IMR-90 (cell line): ENCODE measurements around the gene ZNF385B. TPM values are rescaled to one million over a fixed set of nuclear protein-coding genes. Genes with fewer than 3 reads are reported as not detected.

Experiments used
- ATAC-seq: fragments of 200-7000 bp; cut with Tn5 transposase; 2 replicates; pipeline ENCODE4 v1.9.1; 2020; ENCODE audit warnings: low read depth, mild to moderate bottlenecking, moderate library complexity
- BruUV-seq: library from RNA; stranded (reverse); fragments of 400-500 nt; replicated peaks from 2 replicates; lab custom pipeline; 2021; lab: Mats Ljungman, UMichigan
- CTCF ChIA-PET: fragments of 300-600 bp; formaldehyde crosslinking; extraction: SDS; loops from one replicate; lab custom pipeline; 2021; ENCODE audit warnings: antibody characterized with exemption; lab: Yijun Ruan, JAX
- POLR2A ChIA-PET: fragments of 300-600 bp; sonication (Branson Sonifier 250); formaldehyde crosslinking; loops from one replicate; lab custom pipeline; 2022; ENCODE audit warnings: antibody characterized with exemption; ENCODE audit not compliant: unreplicated experiment; lab: Charles Lee
- DNase-seq: peaks from one replicate; pipeline ENCODE4 v3.0.0; 2013
- H2AFZ ChIP-seq: replicated peaks from 2 replicates; pipeline ENCODE3; 2013; ENCODE audit warnings: low read length, mild to moderate bottlenecking; ENCODE audit not compliant: poor library complexity
- H2AK5ac ChIP-seq: 2 replicates; pipeline ENCODE4 v1.6.1; 2013; ENCODE audit warnings: low read depth, low read length, inconsistent platforms
- H2AK9ac ChIP-seq: replicated peaks from 2 replicates; pipeline ENCODE3; 2013; ENCODE audit warnings: mild to moderate bottlenecking, low read depth, low read length, moderate library complexity; ENCODE audit not compliant: poor library complexity
- H2BK120ac ChIP-seq: 2 replicates; pipeline ENCODE4 v1.6.1; 2013; ENCODE audit warnings: low read depth, low read length, inconsistent platforms
- H2BK15ac ChIP-seq: 3 replicates; pipeline ENCODE4 v1.6.1; 2013; ENCODE audit warnings: low read depth, low read length, inconsistent platforms
- H2BK20ac ChIP-seq: 2 replicates; pipeline ENCODE4 v1.6.1; 2013; ENCODE audit warnings: low read depth, mild to moderate bottlenecking, inconsistent platforms, low read length, moderate library complexity
- H2BK5ac ChIP-seq: 2 replicates; pipeline ENCODE4 v1.6.1; 2013; ENCODE audit warnings: mild to moderate bottlenecking, low read depth, low read length, inconsistent platforms; ENCODE audit not compliant: poor library complexity, severe bottlenecking
- H3K14ac ChIP-seq: replicated peaks from 2 replicates; pipeline ENCODE4 v1.6.1; 2013; ENCODE audit warnings: low read depth, low read length, inconsistent platforms
- H3K18ac ChIP-seq: 2 replicates; pipeline ENCODE4 v1.6.1; 2013; ENCODE audit warnings: low read depth, low read length, control low read depth
- H3K23ac ChIP-seq: 2 replicates; pipeline ENCODE4 v1.6.1; 2013; ENCODE audit warnings: low read depth, low read length, inconsistent platforms
- H3K27ac ChIP-seq: 2 replicates; pipeline ENCODE4 v1.5.1; 2013; ENCODE audit warnings: mild to moderate bottlenecking, control low read depth, low read length; ENCODE audit not compliant: insufficient read depth
- H3K27me3 ChIP-seq: 2 replicates; pipeline ENCODE4 v1.6.1; 2013; ENCODE audit warnings: low read length; ENCODE audit not compliant: control insufficient read depth, insufficient read depth
- H3K36me3 ChIP-seq: 2 replicates; pipeline ENCODE4 v1.6.1; 2013; ENCODE audit warnings: low read length, mixed read lengths; ENCODE audit not compliant: control insufficient read depth, insufficient read depth
- H3K4ac ChIP-seq: 2 replicates; pipeline ENCODE4 v1.6.1; 2013; ENCODE audit warnings: low read depth, low read length, inconsistent platforms
- H3K4me1 ChIP-seq: 2 replicates; pipeline ENCODE4 v1.6.1; 2013; ENCODE audit warnings: low read length, mixed read lengths; ENCODE audit not compliant: control insufficient read depth, insufficient read depth
- H3K4me2 ChIP-seq: 2 replicates; pipeline ENCODE4 v1.6.1; 2013; ENCODE audit warnings: low read depth, mild to moderate bottlenecking, control low read depth, low read length, moderate library complexity
- H3K4me3 ChIP-seq: 2 replicates; pipeline ENCODE4 v1.5.1; 2013; ENCODE audit warnings: low read depth, mild to moderate bottlenecking, control low read depth, low read length, moderate library complexity; ENCODE audit not compliant: insufficient read depth
- H3K56ac ChIP-seq: 2 replicates; pipeline ENCODE4 v1.6.1; 2013; ENCODE audit warnings: low read length, inconsistent platforms; ENCODE audit not compliant: insufficient read depth; ENCODE audit errors: extremely low read depth
- H3K79me1 ChIP-seq, 2 experiments: 2 replicates each; pipeline ENCODE4 v1.6.1; 2013; ENCODE audit warnings: low read length in 2 of 2, inconsistent platforms in 1 of 2, low read depth in 1 of 2
- H3K9ac ChIP-seq: 2 replicates; pipeline ENCODE4 v1.6.1; 2013; ENCODE audit warnings: low read depth, low read length, control low read depth
- H3K9me1 ChIP-seq: 2 replicates; pipeline ENCODE4 v1.6.1; 2013; ENCODE audit warnings: low read length, inconsistent platforms; ENCODE audit not compliant: insufficient read depth
- H3K9me3 ChIP-seq: 2 replicates; pipeline ENCODE4 v1.6.1; 2013; ENCODE audit warnings: low read length; ENCODE audit not compliant: control insufficient read depth, insufficient read depth
- H4K20me1 ChIP-seq: 2 replicates; pipeline ENCODE4 v1.6.1; 2013; ENCODE audit warnings: low read length, inconsistent platforms; ENCODE audit not compliant: insufficient read depth
- H4K5ac ChIP-seq: 2 replicates; pipeline ENCODE4 v1.6.1; 2013; ENCODE audit warnings: mild to moderate bottlenecking, low read depth, low read length, control low read depth
- H4K8ac ChIP-seq, 2 experiments: 2 replicates each; pipeline ENCODE4 v1.6.1; 2013; ENCODE audit warnings: low read depth in 2 of 2, low read length in 2 of 2, control low read depth in 1 of 2, inconsistent platforms in 1 of 2
- H4K91ac ChIP-seq: 2 replicates; pipeline ENCODE4 v1.6.1; 2013; ENCODE audit warnings: low read depth, low read length, inconsistent platforms; ENCODE audit not compliant: insufficient read depth
- CEBPB ChIP-seq: IDR thresholded peaks from 2 replicates; pipeline ENCODE4 v1.6.1; 2012; ENCODE audit warnings: low read depth, low read length, improper control_type of control experiment
- CHD1 ChIP-seq: IDR thresholded peaks from 2 replicates; pipeline ENCODE4 v1.6.1; 2012; ENCODE audit warnings: low read depth, low read length, improper control_type of control experiment
- CTCF ChIP-seq: conservative IDR thresholded peaks from 2 replicates; pipeline ENCODE4 v1.5.1; 2012; ENCODE audit warnings: mild to moderate bottlenecking, low read depth, low read length, improper control_type of control experiment
- ELK1 ChIP-seq: fragments of 150-350 bp; IDR thresholded peaks from 2 replicates; pipeline ENCODE4 v1.6.1; 2016; ENCODE audit warnings: low read depth, mild to moderate bottlenecking, low read length, moderate library complexity, borderline replicate concordance
- FOS ChIP-seq: fragments of 150-350 bp; IDR thresholded peaks from 2 replicates; pipeline ENCODE4 v1.6.1; 2016; ENCODE audit warnings: low read depth, low read length
- MAZ ChIP-seq: IDR thresholded peaks from 2 replicates; pipeline ENCODE4 v1.6.1; 2012; ENCODE audit warnings: low read depth, mild to moderate bottlenecking, low read length, improper control_type of control experiment, moderate library complexity, borderline replicate concordance
- WGBS, 2 experiments: methylation state at CpG; one replicate each; pipeline versions ENCODE4 v1.1.5 to v1.1.7; 2013; ENCODE audit warnings: missing lambda C conversion rate in 2 of 2; ENCODE audit not compliant: insufficient read length in 1 of 2; ENCODE audit errors: extremely low coverage in 2 of 2; 5-methylcytosine and 5-hydroxymethylcytosine counted together
- dilution Hi-C: fragments of 300-500 bp; cut with HindIII; formaldehyde crosslinking; loops from one replicate; pipeline ENCODE4 v1.14.3; 2018; ENCODE audit warnings: low sequenced_read_pairs; ENCODE audit not compliant: unreplicated experiment
- in situ Hi-C: fragments of 300-500 bp; cut with MboI; formaldehyde crosslinking; loops from 3 replicates; pipeline ENCODE4 v1.14.3; 2019; ENCODE audit warnings: low sequenced_read_pairs, inconsistent platforms, mixed read lengths
- intact Hi-C: fragments of 100-400 bp; cut with micrococcal nuclease; formaldehyde crosslinking; loops from 2 replicates; pipeline ENCODE4 v1.10.0; 2022
- polyA plus RNA-seq, 3 experiments: library from polyadenylated mRNA; depleted of rRNA; stranded (reverse); fragments of >200 nt; gene quantifications; 2 replicates each; pipeline ENCODE4 v1.2.3, GENCODE V29; 2012; ENCODE audit warnings: low replicate concordance in 1 of 3
- total RNA-seq: library from RNA; depleted of rRNA; stranded (reverse); fragments of >200 nt; gene quantifications from 2 replicates; pipeline ENCODE4 v1.2.3, GENCODE V29; 2012

Gene ZNF385B
- total and polyA plus RNA-seq, 2 of the 4 experiments (the other 2 are of a cell fraction) = not detected

GRCh38 chr2:179470089-179470488 lies 391.3 kb downstream of the ZNF385B start:
- Histone ChIP-seq H3K36me3 (no peaks in the 10 kb centered on the region), H3K14ac (no peak overlapping the region), H4K20me1 (no peaks in the 10 kb centered on the region), H3K4ac (no peak overlapping the region), H3K4me3 (no peak overlapping the region), H4K91ac (no peak overlapping the region), H2AK9ac (no peak overlapping the region), H3K4me2 (no peak overlapping the region), H2BK20ac (no peak overlapping the region), H3K79me1 (no peaks in the 10 kb centered on the region), H3K4me1 (no peaks in the 10 kb centered on the region), H3K27ac (no peak overlapping the region), H2BK5ac (no peak overlapping the region), H3K23ac (no peak overlapping the region), H3K18ac (no peak overlapping the region), H2AK5ac (no peak overlapping the region), H3K27me3 (no peaks in the 10 kb centered on the region), H3K9me1 (no peaks in the 10 kb centered on the region), H2BK120ac (no peak overlapping the region), H4K5ac (no peak overlapping the region), H2AFZ (no peak overlapping the region), H3K9me3 (no peaks in the 10 kb centered on the region), H3K9ac (no peak overlapping the region), H4K8ac (no peak overlapping the region), H2BK15ac (no peak overlapping the region), H3K56ac (no peak overlapping the region)
- ChIA-PET CTCF (no interaction called here), POLR2A (no interaction called here)
- no peak for TF ChIP-seq FOS
- no peak for TF ChIP-seq CEBPB
- no peak for TF ChIP-seq ELK1
- TF ChIP-seq MAZ = no peak
- TF ChIP-seq CHD1 = no peak
- no peak for TF ChIP-seq CTCF
- WGBS, 2 experiments = 100% methylated on average over 1 of the region's 3 CpGs; no CpG with 5 or more reads in 1 of the 2 experiments
- in situ Hi-C loops (no loop called here), dilution Hi-C loops (no loop called here), intact Hi-C loops (no loop called here)
- DNase-seq = no peak
- BruUV-seq = no TSS peak
- no peak for ATAC-seq
